ENCODE data around the gene NUCB1. TPM values are rescaled to one million over a fixed set of nuclear protein-coding genes. Genes with fewer than 3 reads are reported as not detected.

NUCB1 gene
- total and polyA plus RNA-seq, 9 of the 15 experiments (the other 6 are each of a cell fraction or from before 2014, with no cell fraction given), result 3.1 to 153 (median 71.7) TPM

GRCh38 chr19:48859711-48860572 lies 40.2 kb upstream of the NUCB1 start:
- H4K20me1 ChIP-seq (replicated peaks; ENCODE audit: control insufficient read depth, insufficient read depth, low read length), result no peaks in the 10 kb centered on the region
- H2AFZ ChIP-seq (ENCODE audit: low read depth, low read length), result peak overlapping the region; percentile 89
- CTCF ChIA-PET (ENCODE audit: low intra/inter-chr PET ratio), result no interaction called here
- DNase-seq (ENCODE audit: extremely low read depth in 1 of 4, low spot score in 3 of 4) (peak; percentile 98 to 99 (median 98)), ATAC-seq (peak; percentile 95), FAIRE-seq (peak; percentile 99)
- H3K4me2 ChIP-seq (ENCODE audit: insufficient read depth, low read length), result peak overlapping the region; percentile 96
- peaks cover 12 to 39% of the 10 kb centered on the region in 2 experiments for H3K4me1 ChIP-seq (replicated peaks in 1 of 2; ENCODE audit: control insufficient read depth in 2 of 2, insufficient read depth in 2 of 2, low read length in 2 of 2)
- H3K79me2 ChIP-seq (ENCODE audit: control insufficient read depth, insufficient read depth, low read length), result peaks cover 4% of the 10 kb centered on the region; the same call in 2 of the 3 replicates
- H3K9me1 ChIP-seq (ENCODE audit: control insufficient read depth, insufficient read depth, low read length), result no peaks in the 10 kb centered on the region
- H3K36me3 ChIP-seq (ENCODE audit: control insufficient read depth, insufficient read depth, low read length), result no peaks in the 10 kb centered on the region; the same call in 2 of the 3 replicates
- no peaks in the 10 kb centered on the region for H3K27me3 ChIP-seq (ENCODE audit: control insufficient read depth in 2 of 2, insufficient read depth in 2 of 2, low read length in 2 of 2)
- in situ Hi-C loops (cut with MboI) (no loop called here), intact Hi-C loops (cut with micrococcal nuclease) (no loop called here)
- POLR2A ChIA-PET, result interaction anchor here (0.5 to 3.9 kb wide), 8 partner anchors 11 to 107 kb away, joined by 3 to 96 read pairs (median 5); partner anchors contain the start of gene PPP1R15A
- peak overlapping the region; percentile 75 to 91 for H3K9ac ChIP-seq (ENCODE audit: insufficient read depth in 1 of 2, low read depth in 2 of 2, low read length in 2 of 2)
- no peaks in the 10 kb centered on the region for H3K9me3 ChIP-seq (replicated peaks; ENCODE audit: control insufficient read depth, insufficient read depth, low read depth, low read length)
- peak overlapping the region; percentile 81 for H3K27ac ChIP-seq (ENCODE audit: extremely low read depth, low read depth, low read length)
- WGBS (ENCODE audit: insufficient coverage, low coverage, missing lambda C conversion rate), result 2% methylated on average over 26 of the region's 30 CpGs
- BruUV-seq (replicated peaks), result TSS peak; percentile 92
- peak overlapping the region; percentile 58 for H3K4me3 ChIP-seq
- no peak for TF ChIP-seq PCBP2 (IDR thresholded peaks at IDR 0.05; ENCODE audit: low read depth, low read length, poor library complexity, severe bottlenecking)
- no peak for TF ChIP-seq CBX1 (IDR thresholded peaks at IDR 0.05; ENCODE audit: low read depth)
- TF ChIP-seq ZNF175 (CRISPR knock-in tag; IDR thresholded peaks at IDR 0.05; ENCODE audit: low read depth), result no peak
- TF ChIP-seq, protein P1, sequence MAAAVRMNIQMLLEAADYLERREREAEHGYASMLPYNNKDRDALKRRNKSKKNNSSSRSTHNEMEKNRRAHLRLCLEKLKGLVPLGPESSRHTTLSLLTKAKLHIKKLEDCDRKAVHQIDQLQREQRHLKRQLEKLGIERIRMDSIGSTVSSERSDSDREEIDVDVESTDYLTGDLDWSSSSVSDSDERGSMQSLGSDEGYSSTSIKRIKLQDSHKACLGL (CRISPR knock-in tag; IDR thresholded peaks at IDR 0.05; ENCODE audit: borderline replicate concordance, poor library complexity, severe bottlenecking), result no peak
- no peak for TF ChIP-seq CBFB (CRISPR knock-in tag; IDR thresholded peaks at IDR 0.05)
- TF ChIP-seq, protein P2, sequence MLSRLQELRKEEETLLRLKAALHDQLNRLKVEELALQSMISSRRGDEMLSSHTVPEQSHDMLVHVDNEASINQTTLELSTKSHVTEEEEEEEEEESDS (CRISPR knock-in tag; IDR thresholded peaks at IDR 0.05), result no peak
- no peak for TF ChIP-seq ZNF174 (CRISPR knock-in tag; IDR thresholded peaks at IDR 0.05)
- TF ChIP-seq ZNF584 (CRISPR knock-in tag; IDR thresholded peaks at IDR 0.05; ENCODE audit: low read depth), result no peak
- TF ChIP-seq SMC3 (conservative IDR thresholded peaks at IDR 0.05; ENCODE audit: insufficient read depth, low read depth, low read length), result no peak
- TF ChIP-seq TGIF2 (CRISPR knock-in tag; IDR thresholded peaks at IDR 0.05), result no peak
- no peak for TF ChIP-seq AFF4 (CRISPR knock-in tag; IDR thresholded peaks at IDR 0.05)
- TF ChIP-seq SRF (CRISPR knock-in tag; IDR thresholded peaks at IDR 0.05), result peak in 1 of 2 experiments; percentile 76; a peak in 1 of 4 replicates
- TF ChIP-seq ATF1 (CRISPR knock-in tag; IDR thresholded peaks at IDR 0.05), result no peak
- TF ChIP-seq ATF1 (tag; IDR thresholded peaks at IDR 0.05), result peak; percentile 84
- no peak for TF ChIP-seq HDAC1 (IDR thresholded peaks at IDR 0.05)
- TF ChIP-seq FOSL1 (tag; conservative IDR thresholded peaks at IDR 0.05), result peak; percentile 93
- no peak for TF ChIP-seq POLR2H (tag; IDR thresholded peaks at IDR 0.05; ENCODE audit: low read depth)
- TF ChIP-seq C11orf30 (IDR thresholded peaks at IDR 0.05; ENCODE audit: low read depth), result peak; percentile 72
